GM12892 (cell line): ENCODE measurements around the gene POU6F2. TPM values are rescaled to one million over a fixed set of nuclear protein-coding genes. Genes with fewer than 3 reads are reported as not detected.
A peak's percentile ranks its signal among the peaks of the same experiment; 100 is the strongest.
"Not testable (repeated sequence)": the region's sequence is repeated elsewhere in the genome, so short reads cannot be mapped to it uniquely, and the experiment has no call there.

ENCODE experiments used
- DNase-seq: peaks from one replicate; pipeline ENCODE4 v3.0.0; 2011; ENCODE audit not compliant: insufficient read length
- FAIRE-seq: peaks from 2 replicates; lab custom pipeline; 2011; peaks lifted over from hg19 to GRCh38; lab: Jason Lieb, UNC
- POLR2A ChIP-seq: IDR thresholded peaks from 2 replicates; pipeline ENCODE4 v1.6.1; 2011; ENCODE audit warnings: low read depth, low read length, control low read depth
- POLR2AphosphoS5 ChIP-seq: IDR thresholded peaks from 2 replicates; pipeline ENCODE4 v1.6.1; 2011; ENCODE audit warnings: low read depth, low read length, control low read depth
- TAF1 ChIP-seq: IDR thresholded peaks from 2 replicates; pipeline ENCODE4 v1.6.1; 2011; ENCODE audit warnings: low read depth, mild to moderate bottlenecking, control low read depth, low read length, borderline replicate concordance
- polyA plus RNA-seq: library from polyadenylated mRNA; unstranded; fragments of >200 nt; gene quantifications from one replicate; pipeline ENCODE4 v1.2.1, GENCODE V29; 2012; ENCODE audit warnings: missing spikeins, inconsistent platforms; ENCODE audit not compliant: missing spikeins

The POU6F2 gene
- not detected for polyA plus RNA-seq

GRCh38 chr7:38977685-38978084 is at the start of gene POU6F2:
Gene POU6F2, plus strand, starts transcription at chr7:38977909. Its CDS starts 45 bp downstream, at chr7:38977954.
- TF ChIP-seq POLR2A, result no peak
- TF ChIP-seq TAF1, result no peak
- TF ChIP-seq POLR2AphosphoS5, result no peak
- DNase-seq (no peak), FAIRE-seq (no peak)

- DNase-seq (no peak), FAIRE-seq (no peak)
- TF ChIP-seq TAF1, result no peak
- no peak for TF ChIP-seq POLR2AphosphoS5
- no peak for TF ChIP-seq POLR2A
These were observed 49.2 kb upstream of the POU6F2 start for GRCh38 chr7:38928506-38928905.

- TF ChIP-seq POLR2A, result no peak
- no peak for TF ChIP-seq TAF1
- no peak for TF ChIP-seq POLR2AphosphoS5
- no peak for FAIRE-seq
- no peak for DNase-seq
These were observed 48.1 kb upstream of the POU6F2 start for GRCh38 chr7:38929460-38930171.

GRCh38 chr7:38932509-38933168 is 45.1 kb upstream of the POU6F2 start:
- no peak for DNase-seq
- FAIRE-seq, result peak; percentile 24
- TF ChIP-seq POLR2AphosphoS5, result no peak
- no peak for TF ChIP-seq TAF1
- no peak for TF ChIP-seq POLR2A

- no peak for FAIRE-seq
- TF ChIP-seq POLR2A, result no peak
- no peak for TF ChIP-seq POLR2AphosphoS5
- TF ChIP-seq TAF1, result no peak
- DNase-seq, result no peak
These were observed 43.7 kb upstream of the POU6F2 start for GRCh38 chr7:38934051-38934450.

- FAIRE-seq (no peak), DNase-seq (no peak)
- no peak for TF ChIP-seq POLR2AphosphoS5
- TF ChIP-seq POLR2A, result no peak
- no peak for TF ChIP-seq TAF1
These were observed 43.2 kb upstream of the POU6F2 start for GRCh38 chr7:38934536-38934935.

GRCh38 chr7:38936641-38937040 is 41.1 kb upstream of the POU6F2 start:
- no peak for FAIRE-seq
- TF ChIP-seq POLR2A, result no peak
- TF ChIP-seq TAF1, result no peak
- no peak for TF ChIP-seq POLR2AphosphoS5

GRCh38 chr7:38938001-38938485 is 39.7 kb upstream of the POU6F2 start:
- FAIRE-seq (no peak), DNase-seq (no peak)
- TF ChIP-seq POLR2AphosphoS5 (no peak), POLR2A (no peak), TAF1 (no peak)

More at GRCh38 chr7:38936641-38937040, 41.1 kb upstream of the POU6F2 start:
- DNase-seq, result no peak

- DNase-seq, result no peak
- TF ChIP-seq TAF1 (no peak), POLR2A (no peak), POLR2AphosphoS5 (no peak)
- FAIRE-seq, result no peak
These were observed 39.1 kb upstream of the POU6F2 start for GRCh38 chr7:38938589-38938988.

- TF ChIP-seq POLR2A, result no peak
- no peak for TF ChIP-seq POLR2AphosphoS5
- no peak for TF ChIP-seq TAF1
- no peak for FAIRE-seq
- DNase-seq, result no peak
These were observed 36.9 kb upstream of the POU6F2 start for GRCh38 chr7:38940774-38941173.

- DNase-seq (no peak), FAIRE-seq (no peak)
- TF ChIP-seq TAF1, result no peak
- TF ChIP-seq POLR2A, result no peak
- TF ChIP-seq POLR2AphosphoS5, result no peak
These were observed 35.2 kb upstream of the POU6F2 start for GRCh38 chr7:38942431-38943051.

GRCh38 chr7:38947541-38947940 is 30.2 kb upstream of the POU6F2 start:
- not testable (repeated sequence) for FAIRE-seq

More at GRCh38 chr7:38947541-38947940, 30.2 kb upstream of the POU6F2 start:
- not testable (repeated sequence) for DNase-seq
